Loucy (cell line): ENCODE results near the gene ROM1.

Source experiments
- H2AFZ ChIP-seq: fragments of 200-600 bp; sonication (generic); 2 replicates; pipeline ENCODE4 v1.6.0; 2016; ENCODE audit warnings: antibody characterized with exemption, mild to moderate bottlenecking, low read length, moderate library complexity
- H3F3A ChIP-seq: fragments of 200-600 bp; 2 replicates; pipeline ENCODE4 v1.6.0; 2016; ENCODE audit warnings: antibody characterized with exemption, low read depth, mild to moderate bottlenecking
- H3K27me3 ChIP-seq: fragments of 200-600 bp; sonication (generic); 2 replicates; pipeline ENCODE4 v1.6.1; 2014; ENCODE audit warnings: low read length, mild to moderate bottlenecking; ENCODE audit not compliant: insufficient read depth, poor library complexity, severe bottlenecking
- H3K36me3 ChIP-seq: fragments of 200-600 bp; sonication (generic); 2 replicates; pipeline ENCODE4 v1.6.1; 2016; ENCODE audit warnings: low read length; ENCODE audit not compliant: insufficient read depth
- H3K4me1 ChIP-seq: fragments of 200-600 bp; sonication (generic); 2 replicates; pipeline ENCODE4 v1.5.1; 2014; ENCODE audit warnings: low read length, mild to moderate bottlenecking; ENCODE audit not compliant: insufficient read depth, poor library complexity, severe bottlenecking
- H3K4me2 ChIP-seq: fragments of 200-600 bp; sonication (generic); 2 replicates; pipeline ENCODE4 v1.6.0; 2014; ENCODE audit warnings: antibody characterized with exemption, low read length, low read depth, mild to moderate bottlenecking; ENCODE audit not compliant: poor library complexity, severe bottlenecking
- H3K4me3 ChIP-seq: fragments of 200-600 bp; sonication (generic); 2 replicates; pipeline ENCODE4 v1.5.1; 2014; ENCODE audit warnings: low read length, mild to moderate bottlenecking, mixed read lengths; ENCODE audit not compliant: poor library complexity, severe bottlenecking
- H3K79me2 ChIP-seq: fragments of 200-600 bp; sonication (generic); 2 replicates; pipeline ENCODE4 v1.6.1; 2014; ENCODE audit warnings: low read length; ENCODE audit not compliant: insufficient read depth
- H3K9ac ChIP-seq: fragments of 200-600 bp; sonication (generic); 2 replicates; pipeline ENCODE4 v1.6.0; 2014; ENCODE audit warnings: mild to moderate bottlenecking, low read depth, low read length, moderate library complexity; ENCODE audit not compliant: poor library complexity, severe bottlenecking
- H3K9me2 ChIP-seq: fragments of 200-600 bp; sonication (generic); replicated peaks from 2 replicates; pipeline ENCODE4 v1.6.1; 2016; ENCODE audit warnings: low read depth, low read length, mixed read lengths
- H3K9me3 ChIP-seq: fragments of 200-600 bp; sonication (generic); 2 replicates; pipeline ENCODE4 v1.6.1; 2014; ENCODE audit warnings: mild to moderate bottlenecking, antibody characterized with exemption, low read length, low read depth; ENCODE audit not compliant: insufficient read depth
- H4K20me1 ChIP-seq: fragments of 200-600 bp; sonication (generic); 2 replicates; pipeline ENCODE4 v1.6.0; 2014; ENCODE audit warnings: antibody characterized with exemption, low read length, mild to moderate bottlenecking; ENCODE audit not compliant: insufficient read depth, poor library complexity, severe bottlenecking
- EZH2phosphoT487 ChIP-seq: fragments of 200-600 bp; IDR thresholded peaks from 2 replicates; pipeline ENCODE4 v1.6.1; 2018; ENCODE audit warnings: antibody characterized with exemption, mild to moderate bottlenecking, moderate library complexity, borderline replicate concordance
- TF ChIP-seq, protein P1 (sequence below): fragments of 200-600 bp; sonication (generic); conservative IDR thresholded peaks from 2 replicates; pipeline ENCODE4 v1.5.1; 2014; ENCODE audit warnings: mild to moderate bottlenecking, antibody characterized with exemption, low read length

ROM1 gene

DNA sequence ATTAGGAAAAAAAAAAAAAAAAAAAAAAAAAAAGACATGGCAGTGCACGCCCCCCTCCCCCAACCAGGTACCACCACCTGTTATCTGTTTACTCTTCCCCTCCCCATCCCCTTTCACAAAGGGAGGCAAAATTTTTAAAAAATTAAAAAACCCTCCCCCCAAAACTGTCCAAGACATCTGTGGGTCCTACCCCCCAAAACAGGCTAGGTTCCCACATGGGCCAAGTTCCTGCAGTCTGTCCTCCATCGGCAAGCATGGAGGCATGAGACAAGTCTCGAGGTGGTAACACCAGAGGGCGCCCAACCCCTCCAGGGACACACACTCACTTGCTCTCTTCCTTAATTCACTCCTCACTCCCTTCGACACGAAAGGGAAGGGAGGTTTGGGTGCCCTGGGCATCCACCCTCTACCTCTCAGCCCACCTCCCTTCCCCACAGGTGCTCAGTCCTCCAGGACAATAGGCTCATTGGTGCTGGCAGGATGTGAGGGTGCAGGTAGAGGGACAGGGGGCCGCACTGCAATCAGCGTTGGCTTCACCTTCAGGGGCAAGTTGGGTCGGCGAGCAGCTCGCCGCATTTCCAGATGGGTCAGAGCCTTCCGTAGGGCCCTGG lies 19.5 kb upstream of the ROM1 start:
- peaks cover 12% of the 10 kb centered on the region for H3F3A ChIP-seq
- H3K79me2 ChIP-seq, result peaks cover 63% of the 10 kb centered on the region
- no peaks in the 10 kb centered on the region for H3K9me2 ChIP-seq
- peak overlapping the region; percentile 93 for H3K4me3 ChIP-seq
- H3K4me2 ChIP-seq, result peak overlapping the region; percentile 87
- TF ChIP-seq EZH2phosphoT487, result no peak
- TF ChIP-seq, protein P1, sequence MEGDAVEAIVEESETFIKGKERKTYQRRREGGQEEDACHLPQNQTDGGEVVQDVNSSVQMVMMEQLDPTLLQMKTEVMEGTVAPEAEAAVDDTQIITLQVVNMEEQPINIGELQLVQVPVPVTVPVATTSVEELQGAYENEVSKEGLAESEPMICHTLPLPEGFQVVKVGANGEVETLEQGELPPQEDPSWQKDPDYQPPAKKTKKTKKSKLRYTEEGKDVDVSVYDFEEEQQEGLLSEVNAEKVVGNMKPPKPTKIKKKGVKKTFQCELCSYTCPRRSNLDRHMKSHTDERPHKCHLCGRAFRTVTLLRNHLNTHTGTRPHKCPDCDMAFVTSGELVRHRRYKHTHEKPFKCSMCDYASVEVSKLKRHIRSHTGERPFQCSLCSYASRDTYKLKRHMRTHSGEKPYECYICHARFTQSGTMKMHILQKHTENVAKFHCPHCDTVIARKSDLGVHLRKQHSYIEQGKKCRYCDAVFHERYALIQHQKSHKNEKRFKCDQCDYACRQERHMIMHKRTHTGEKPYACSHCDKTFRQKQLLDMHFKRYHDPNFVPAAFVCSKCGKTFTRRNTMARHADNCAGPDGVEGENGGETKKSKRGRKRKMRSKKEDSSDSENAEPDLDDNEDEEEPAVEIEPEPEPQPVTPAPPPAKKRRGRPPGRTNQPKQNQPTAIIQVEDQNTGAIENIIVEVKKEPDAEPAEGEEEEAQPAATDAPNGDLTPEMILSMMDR, result peak; percentile 89
- no peak overlapping the region for H2AFZ ChIP-seq
- peaks cover 52% of the 10 kb centered on the region; the same call in 1 of the 2 replicates for H3K36me3 ChIP-seq
- H3K9me3 ChIP-seq, result no peaks in the 10 kb centered on the region
- peaks cover 36% of the 10 kb centered on the region for H4K20me1 ChIP-seq
- peaks cover 26% of the 10 kb centered on the region for H3K4me1 ChIP-seq
- no peak overlapping the region for H3K9ac ChIP-seq
- H3K27me3 ChIP-seq, result no peaks in the 10 kb centered on the region

DNA sequence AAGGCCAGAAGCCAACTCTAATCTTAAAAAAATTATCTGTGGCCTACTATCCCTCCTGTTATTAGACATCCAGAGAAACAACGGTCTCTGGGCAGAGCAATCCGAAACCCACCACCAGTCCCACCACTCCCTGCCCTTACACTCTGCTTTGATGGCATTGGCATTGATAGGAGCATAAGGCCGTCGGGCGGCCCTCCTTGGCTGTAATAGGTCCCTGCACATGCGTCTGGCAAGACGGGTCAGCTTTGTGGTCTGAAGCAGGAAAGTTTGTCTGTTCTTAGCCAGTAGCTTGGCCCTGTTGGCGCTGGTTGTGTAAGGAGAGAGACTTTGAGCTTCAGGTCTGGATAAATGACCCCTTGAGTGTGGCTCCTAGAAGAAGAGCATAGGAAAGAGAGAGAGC lies 17.9 kb upstream of the ROM1 start:
- Histone ChIP-seq H2AFZ (no peak overlapping the region), H3K79me2 (peaks cover 63% of the 10 kb centered on the region), H3K9me3 (no peaks in the 10 kb centered on the region), H3K4me1 (peaks cover 32% of the 10 kb centered on the region), H3K27me3 (no peaks in the 10 kb centered on the region), H3K9ac (no peak overlapping the region), H3K4me2 (no peak overlapping the region), H4K20me1 (peaks cover 41% of the 10 kb centered on the region), H3F3A (peaks cover 12% of the 10 kb centered on the region), H3K9me2 (no peaks in the 10 kb centered on the region), H3K4me3 (no peak overlapping the region), H3K36me3 (peaks cover 52% of the 10 kb centered on the region; the same call in 1 of the 2 replicates)
- TF ChIP-seq EZH2phosphoT487, result no peak
- TF ChIP-seq, protein P1, result no peak

DNA sequence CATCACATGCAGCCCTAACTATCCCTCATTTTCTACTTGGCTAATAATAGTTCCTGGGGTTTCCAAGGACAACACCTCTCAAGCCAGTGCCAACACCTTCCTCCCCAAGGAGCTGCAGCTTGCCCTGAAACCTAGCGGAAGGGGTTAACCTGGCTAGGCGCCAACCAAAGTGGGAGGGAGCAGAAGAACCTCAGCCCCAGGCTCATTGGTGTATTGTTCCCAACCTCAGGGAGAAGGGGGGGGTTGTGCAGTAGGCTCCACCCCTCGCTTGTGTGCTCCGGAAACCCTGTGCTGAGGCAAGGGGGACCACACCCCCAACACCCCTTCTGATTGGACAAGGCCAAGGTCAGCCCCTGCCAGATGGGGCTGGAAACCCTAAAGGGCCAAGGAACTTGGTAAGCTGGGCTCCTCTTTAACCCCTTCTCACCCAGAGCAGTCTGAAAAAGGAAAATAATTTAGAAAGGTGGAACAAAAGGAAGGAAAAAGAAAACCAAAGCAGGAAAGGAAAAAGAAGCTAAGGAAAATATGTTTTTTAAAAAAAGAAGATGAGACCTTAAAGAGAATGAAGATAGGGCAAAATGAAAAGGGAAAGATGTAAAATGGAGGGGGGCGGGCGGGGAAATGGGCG lies 13.9 kb upstream of the ROM1 start:
- Histone ChIP-seq H3K36me3 (peaks cover 40% of the 10 kb centered on the region; the same call in 1 of the 2 replicates), H3K27me3 (peaks cover 8% of the 10 kb centered on the region), H3K9me2 (no peaks in the 10 kb centered on the region), H3K9me3 (no peaks in the 10 kb centered on the region), H2AFZ (no peak overlapping the region), H3K4me3 (peak overlapping the region; percentile 95), H3K4me1 (peaks cover 21% of the 10 kb centered on the region), H4K20me1 (peaks cover 32% of the 10 kb centered on the region), H3K79me2 (peaks cover 60% of the 10 kb centered on the region), H3K4me2 (peak overlapping the region; percentile 95), H3F3A (no peaks in the 10 kb centered on the region), H3K9ac (peak overlapping the region; percentile 100)
- TF ChIP-seq, protein P1, result no peak
- no peak for TF ChIP-seq EZH2phosphoT487
